ENCODE measurements around the gene CCDC106.

DNA sequence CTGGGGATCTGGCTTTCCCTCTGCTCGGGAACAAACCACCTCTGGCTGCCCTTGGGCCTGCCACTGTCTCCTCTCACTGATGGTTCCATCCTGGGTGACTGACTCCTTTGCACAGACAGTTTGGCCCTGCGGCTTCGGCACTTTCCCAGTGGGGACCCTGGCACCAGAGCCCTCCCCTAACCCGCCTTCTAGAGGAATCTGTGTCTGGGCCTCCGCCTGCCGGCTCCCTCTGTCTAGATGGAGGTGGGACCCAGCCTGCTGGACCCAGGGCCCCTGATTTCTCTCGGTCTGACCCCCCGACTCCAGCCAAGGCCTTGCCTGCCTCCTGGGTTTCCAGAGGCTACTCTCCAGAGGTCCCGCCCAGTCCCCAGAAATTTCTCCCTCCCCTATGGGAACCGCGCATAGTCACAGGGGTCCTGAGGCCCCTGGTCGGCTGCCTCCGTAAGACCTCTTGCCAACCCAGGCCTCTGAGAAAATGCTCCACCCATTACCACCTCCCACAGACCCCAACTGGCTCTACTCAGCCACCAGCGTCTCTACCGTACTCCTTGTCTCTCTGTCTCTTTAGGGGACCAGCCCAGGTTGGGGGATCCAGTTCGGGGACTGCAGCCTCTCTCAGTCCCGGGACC lies 2.7 kb downstream of the CCDC106 start:
- TF ChIP-seq POLR2A (IDR thresholded peaks at IDR 0.05; ENCODE audit: low read depth, low read length) (no peak), USF2 (IDR thresholded peaks at IDR 0.05; ENCODE audit: low read depth, low read length) (no peak), RFX5 (IDR thresholded peaks at IDR 0.05; ENCODE audit: low read depth, low read length) (no peak)
- TF ChIP-seq, protein P1, sequence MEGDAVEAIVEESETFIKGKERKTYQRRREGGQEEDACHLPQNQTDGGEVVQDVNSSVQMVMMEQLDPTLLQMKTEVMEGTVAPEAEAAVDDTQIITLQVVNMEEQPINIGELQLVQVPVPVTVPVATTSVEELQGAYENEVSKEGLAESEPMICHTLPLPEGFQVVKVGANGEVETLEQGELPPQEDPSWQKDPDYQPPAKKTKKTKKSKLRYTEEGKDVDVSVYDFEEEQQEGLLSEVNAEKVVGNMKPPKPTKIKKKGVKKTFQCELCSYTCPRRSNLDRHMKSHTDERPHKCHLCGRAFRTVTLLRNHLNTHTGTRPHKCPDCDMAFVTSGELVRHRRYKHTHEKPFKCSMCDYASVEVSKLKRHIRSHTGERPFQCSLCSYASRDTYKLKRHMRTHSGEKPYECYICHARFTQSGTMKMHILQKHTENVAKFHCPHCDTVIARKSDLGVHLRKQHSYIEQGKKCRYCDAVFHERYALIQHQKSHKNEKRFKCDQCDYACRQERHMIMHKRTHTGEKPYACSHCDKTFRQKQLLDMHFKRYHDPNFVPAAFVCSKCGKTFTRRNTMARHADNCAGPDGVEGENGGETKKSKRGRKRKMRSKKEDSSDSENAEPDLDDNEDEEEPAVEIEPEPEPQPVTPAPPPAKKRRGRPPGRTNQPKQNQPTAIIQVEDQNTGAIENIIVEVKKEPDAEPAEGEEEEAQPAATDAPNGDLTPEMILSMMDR (conservative IDR thresholded peaks at IDR 0.05; ENCODE audit: low read depth, low read length), result no peak

Data from IMR-90 (cell line).